Activated naive CD8-positive, alpha-beta T cell treated with anti-CD3 and anti-CD28 coated beads, Interleukin-2, amount 10 ng/mL, durations not matched to agents 7 days and 5 days (primary cell): ENCODE data around the gene BBX. TPM values are rescaled to one million over a fixed set of nuclear protein-coding genes. Genes with fewer than 3 reads are reported as not detected.
"Not testable (repeated sequence)": the region's sequence is repeated elsewhere in the genome, so short reads cannot be mapped to it uniquely, and the experiment has no call there.

ENCODE experiments used
- ATAC-seq: fragments of 150-1000 bp; cut with Tn5 transposase; one replicate; pipeline ENCODE4 v1.10.0; 2021; ENCODE audit warnings: low read depth, moderate library complexity
- POLR2A ChIA-PET: fragments of 350-600 bp; sonication (Branson Sonifier 250); formaldehyde crosslinking; loops from one replicate; lab custom pipeline; 2021; ENCODE audit warnings: antibody characterized with exemption; lab: Charles Lee
- DNase-seq: peaks from one replicate; pipeline ENCODE4 v3.0.0; 2021
- H3K27ac Mint-ChIP-seq: one replicate; pipeline ENCODE4 v1.8.0; 2022; ENCODE audit warnings: mild to moderate bottlenecking, mixed read lengths
- H3K27me3 Mint-ChIP-seq: one replicate; pipeline ENCODE4 v1.8.0; 2022; ENCODE audit warnings: mild to moderate bottlenecking, moderate library complexity, mixed read lengths
- H3K36me3 Mint-ChIP-seq: one replicate; pipeline ENCODE4 v1.8.0; 2021; ENCODE audit warnings: mild to moderate bottlenecking, mixed read lengths
- H3K4me1 Mint-ChIP-seq: one replicate; pipeline ENCODE4 v1.8.0; 2021; ENCODE audit warnings: mixed read lengths
- H3K4me3 Mint-ChIP-seq: one replicate; pipeline ENCODE4 v1.8.0; 2022; ENCODE audit warnings: mild to moderate bottlenecking, moderate library complexity, mixed read lengths
- H3K9me3 Mint-ChIP-seq: one replicate; pipeline ENCODE4 v1.8.0; 2021; ENCODE audit warnings: mixed read lengths
- total RNA-seq, 2 experiments: library from RNA; stranded (reverse); gene quantifications; one replicate each; pipeline ENCODE4 v1.2.3, GENCODE V29; 2021

BBX gene
- total RNA-seq, 2 experiments from 2014 or later = 53.5 to 55.8 TPM

- no peaks in the 10 kb centered on the region for H3K27me3 Mint-ChIP-seq
- no peak overlapping the region for H3K27ac Mint-ChIP-seq
- H3K36me3 Mint-ChIP-seq = no peaks in the 10 kb centered on the region
- POLR2A ChIA-PET = no interaction called here
- no peak for DNase-seq
- H3K4me1 Mint-ChIP-seq = no peaks in the 10 kb centered on the region
- no peaks in the 10 kb centered on the region for H3K9me3 Mint-ChIP-seq
- H3K4me3 Mint-ChIP-seq = no peak overlapping the region
- no peak for ATAC-seq
Observed at GRCh38 chr3:107833722-107834416, 311.1 kb downstream of the BBX start.

GRCh38 chr3:107835001-107835400 is 312.2 kb downstream of the BBX start:
- H3K36me3 Mint-ChIP-seq, H3K4me3 Mint-ChIP-seq, DNase-seq, POLR2A ChIA-PET, H3K9me3 Mint-ChIP-seq, H3K4me1 Mint-ChIP-seq, ATAC-seq, H3K27me3 Mint-ChIP-seq, H3K27ac Mint-ChIP-seq: not testable (repeated sequence)

- Mint-ChIP-seq H3K36me3 (no peaks in the 10 kb centered on the region), H3K27ac (no peak overlapping the region), H3K27me3 (peaks cover 2% of the 10 kb centered on the region), H3K4me1 (no peaks in the 10 kb centered on the region), H3K4me3 (no peak overlapping the region), H3K9me3 (no peaks in the 10 kb centered on the region)
- POLR2A ChIA-PET = no interaction called here
- ATAC-seq = no peak
- DNase-seq = no peak
Observed at GRCh38 chr3:107837895-107838612, 315.3 kb downstream of the BBX start.

GRCh38 chr3:107841831-107842230 is 319.1 kb downstream of the BBX start:
- Mint-ChIP-seq H3K4me1 (no peaks in the 10 kb centered on the region), H3K36me3 (no peaks in the 10 kb centered on the region), H3K27me3 (peaks cover 5% of the 10 kb centered on the region), H3K4me3 (no peak overlapping the region), H3K9me3 (no peaks in the 10 kb centered on the region), H3K27ac (no peak overlapping the region)
- no peak for DNase-seq
- no peak for ATAC-seq
- POLR2A ChIA-PET = no interaction called here

GRCh38 chr3:107842940-107843339 is 320.2 kb downstream of the BBX start:
- Mint-ChIP-seq H3K4me3 (no peak overlapping the region), H3K9me3 (no peaks in the 10 kb centered on the region), H3K36me3 (no peaks in the 10 kb centered on the region), H3K4me1 (no peaks in the 10 kb centered on the region), H3K27ac (no peak overlapping the region), H3K27me3 (peaks cover 5% of the 10 kb centered on the region)
- POLR2A ChIA-PET = no interaction called here
- no peak for DNase-seq
- no peak for ATAC-seq

DNA sequence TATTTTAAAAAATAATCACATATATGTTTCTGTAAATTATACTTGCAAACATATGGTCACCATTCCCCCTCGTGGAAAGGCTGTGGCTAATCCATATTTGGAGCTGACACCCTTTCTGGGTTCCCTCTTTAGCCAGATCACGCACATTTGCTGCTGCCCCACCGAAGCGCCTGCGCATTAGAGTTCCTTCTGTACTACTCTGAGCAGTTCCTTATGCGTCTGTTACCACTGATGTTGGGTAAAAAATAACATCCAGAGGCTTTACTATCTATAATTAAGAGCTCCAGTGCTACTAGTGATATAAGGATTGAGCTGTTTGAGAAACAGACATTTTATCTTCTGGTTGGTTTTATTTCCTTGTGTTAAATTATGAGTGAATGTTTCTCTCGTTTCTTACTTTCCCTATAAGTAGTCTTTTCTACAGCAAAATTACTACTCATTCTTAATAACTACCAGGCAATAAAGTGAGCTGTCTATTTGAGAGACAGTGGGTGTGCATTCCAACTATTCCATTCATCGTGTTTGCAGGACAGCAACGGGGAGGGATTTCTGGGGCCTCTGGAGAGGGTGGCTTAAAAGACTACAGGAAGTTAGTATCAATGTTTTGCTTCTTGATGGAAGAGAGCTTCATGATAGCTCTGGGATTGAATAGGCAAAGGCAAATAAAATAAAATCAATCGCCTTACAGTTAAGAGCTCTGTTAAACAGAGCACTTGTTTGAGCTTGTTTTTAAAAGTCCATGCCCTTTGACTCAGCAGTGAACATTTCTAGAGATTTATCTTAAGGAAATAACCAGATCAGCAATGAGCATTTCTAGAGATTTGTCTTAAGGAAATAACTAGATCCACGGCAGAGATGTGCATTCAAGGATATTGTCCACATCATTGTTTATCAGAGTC is 322.9 kb downstream of the BBX start:
- H3K27ac Mint-ChIP-seq = no peak overlapping the region
- H3K36me3 Mint-ChIP-seq = no peaks in the 10 kb centered on the region
- no peaks in the 10 kb centered on the region for H3K4me1 Mint-ChIP-seq
- ATAC-seq (no peak), DNase-seq (no peak)
- POLR2A ChIA-PET = no interaction called here
- peaks cover 5% of the 10 kb centered on the region for H3K27me3 Mint-ChIP-seq
- no peak overlapping the region for H3K4me3 Mint-ChIP-seq
- H3K9me3 Mint-ChIP-seq = peaks cover under 1% of the 10 kb centered on the region

GRCh38 chr3:107846279-107846852 is 323.6 kb downstream of the BBX start:
- POLR2A ChIA-PET = no interaction called here
- Mint-ChIP-seq H3K9me3 (peaks cover 3% of the 10 kb centered on the region), H3K27me3 (peaks cover 5% of the 10 kb centered on the region), H3K36me3 (no peaks in the 10 kb centered on the region), H3K27ac (no peak overlapping the region), H3K4me3 (no peak overlapping the region), H3K4me1 (no peaks in the 10 kb centered on the region)
- peak; percentile 39 for DNase-seq
- ATAC-seq = no peak

- ATAC-seq (no peak), DNase-seq (no peak)
- Mint-ChIP-seq H3K27ac (no peak overlapping the region), H3K4me1 (no peaks in the 10 kb centered on the region), H3K4me3 (no peak overlapping the region), H3K9me3 (peaks cover 6% of the 10 kb centered on the region), H3K36me3 (no peaks in the 10 kb centered on the region), H3K27me3 (peaks cover 3% of the 10 kb centered on the region)
- POLR2A ChIA-PET = no interaction called here
Observed at GRCh38 chr3:107847791-107848190, 325.0 kb downstream of the BBX start.

GRCh38 chr3:107848351-107848915 is 325.7 kb downstream of the BBX start:
- Mint-ChIP-seq H3K4me1 (no peaks in the 10 kb centered on the region), H3K27ac (no peak overlapping the region), H3K4me3 (no peak overlapping the region), H3K27me3 (peaks cover 3% of the 10 kb centered on the region), H3K36me3 (no peaks in the 10 kb centered on the region), H3K9me3 (peaks cover 6% of the 10 kb centered on the region)
- ATAC-seq = no peak
- DNase-seq = no peak
- POLR2A ChIA-PET = no interaction called here

- no peak overlapping the region for H3K27ac Mint-ChIP-seq
Observed at GRCh38 chr3:107850681-107851080, 327.9 kb downstream of the BBX start.

DNA sequence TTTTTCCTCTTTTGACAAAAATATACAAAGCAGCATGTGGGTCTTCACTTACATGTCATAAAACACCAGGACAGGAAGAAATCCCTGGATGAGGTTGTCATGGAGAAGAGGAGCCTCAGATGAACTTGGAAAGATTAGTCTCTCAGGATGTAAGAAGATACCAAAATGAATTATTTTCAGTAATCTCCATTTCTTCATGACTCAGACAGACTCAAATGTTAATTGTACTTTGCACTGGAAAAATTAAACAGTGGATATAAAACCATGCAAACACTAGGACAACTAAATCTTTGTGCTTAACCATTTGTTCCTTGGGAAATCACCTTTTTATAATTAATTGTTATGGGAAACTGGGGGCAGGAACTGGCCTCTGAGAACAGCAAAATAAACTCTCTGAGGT is 331.1 kb downstream of the BBX start:
- no peak overlapping the region for H3K27ac Mint-ChIP-seq
- no peak overlapping the region for H3K4me3 Mint-ChIP-seq
- peaks cover 6% of the 10 kb centered on the region for H3K9me3 Mint-ChIP-seq
- peaks cover 5% of the 10 kb centered on the region for H3K27me3 Mint-ChIP-seq
- ATAC-seq (no peak), DNase-seq (no peak)
- no peaks in the 10 kb centered on the region for H3K36me3 Mint-ChIP-seq
- H3K4me1 Mint-ChIP-seq = no peaks in the 10 kb centered on the region
- POLR2A ChIA-PET = no interaction called here

More at GRCh38 chr3:107850681-107851080, 327.9 kb downstream of the BBX start:
- no peak overlapping the region for H3K4me3 Mint-ChIP-seq
- peaks cover 3% of the 10 kb centered on the region for H3K27me3 Mint-ChIP-seq
- H3K9me3 Mint-ChIP-seq = peaks cover 6% of the 10 kb centered on the region
- POLR2A ChIA-PET = no interaction called here
- no peak for ATAC-seq
- H3K36me3 Mint-ChIP-seq = no peaks in the 10 kb centered on the region
- no peak for DNase-seq
- no peaks in the 10 kb centered on the region for H3K4me1 Mint-ChIP-seq

GRCh38 chr3:107854733-107855132 is 332.0 kb downstream of the BBX start:
- Mint-ChIP-seq H3K4me3 (no peak overlapping the region), H3K9me3 (peaks cover 6% of the 10 kb centered on the region), H3K27me3 (peaks cover 5% of the 10 kb centered on the region), H3K27ac (no peak overlapping the region), H3K4me1 (no peaks in the 10 kb centered on the region), H3K36me3 (no peaks in the 10 kb centered on the region)
- no peak for ATAC-seq
- POLR2A ChIA-PET = no interaction called here
- no peak for DNase-seq

DNA sequence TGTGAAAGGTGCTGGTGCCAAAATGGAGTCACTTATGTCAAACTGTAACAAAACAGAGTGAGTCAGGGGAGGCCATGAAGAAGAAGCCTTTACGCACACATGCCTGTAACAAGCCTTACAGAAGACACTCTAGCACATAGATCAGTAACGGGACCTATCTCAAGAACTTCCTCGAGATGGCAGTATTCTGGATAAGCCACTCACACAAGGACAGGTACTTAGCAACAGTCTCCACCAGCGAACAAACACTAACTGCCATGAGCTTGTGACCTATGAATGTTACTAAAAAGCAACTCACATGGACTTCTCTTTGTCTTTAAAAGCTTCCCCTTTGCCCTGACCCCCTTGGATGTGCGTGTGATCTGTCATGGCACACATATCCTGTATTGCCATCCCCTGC is 332.9 kb downstream of the BBX start:
- no peak for DNase-seq
- H3K36me3 Mint-ChIP-seq = no peaks in the 10 kb centered on the region
- H3K27ac Mint-ChIP-seq = no peak overlapping the region
- H3K4me3 Mint-ChIP-seq = no peak overlapping the region
- no peaks in the 10 kb centered on the region for H3K4me1 Mint-ChIP-seq
- peaks cover 4% of the 10 kb centered on the region for H3K9me3 Mint-ChIP-seq
- POLR2A ChIA-PET = no interaction called here
- no peak for ATAC-seq
- H3K27me3 Mint-ChIP-seq = peaks cover 5% of the 10 kb centered on the region
